Calu3 (cell line): ENCODE results near the gene ERGIC1. TPM values are rescaled to one million over a fixed set of nuclear protein-coding genes. Genes with fewer than 3 reads are reported as not detected.

Experiments
- BruUV-seq: library from RNA; stranded (reverse); fragments of 400-500 nt; replicated peaks from 2 replicates; lab custom pipeline; 2021; lab: Mats Ljungman, UMichigan
- CTCF ChIA-PET: fragments of 300-600 bp; sonication (Branson Sonifier 250); formaldehyde crosslinking; loops from one replicate; lab custom pipeline; 2022; ENCODE audit warnings: antibody characterized with exemption; lab: Charles Lee
- DNase-seq: peaks from one replicate; pipeline ENCODE4 v3.0.0; 2022
- H3K27ac Mint-ChIP-seq: one replicate; pipeline ENCODE4 v1.8.0; 2022; ENCODE audit warnings: mixed read lengths; ENCODE audit not compliant: unreplicated experiment
- H3K27me3 Mint-ChIP-seq: one replicate; pipeline ENCODE4 v1.8.0; 2022; ENCODE audit warnings: mixed read lengths; ENCODE audit not compliant: unreplicated experiment
- H3K36me3 Mint-ChIP-seq: one replicate; pipeline ENCODE4 v1.8.0; 2022; ENCODE audit warnings: mild to moderate bottlenecking, moderate library complexity, mixed read lengths; ENCODE audit not compliant: insufficient read depth, unreplicated experiment
- H3K4me1 Mint-ChIP-seq: one replicate; pipeline ENCODE4 v1.8.0; 2022; ENCODE audit warnings: mild to moderate bottlenecking, low read depth, mixed read lengths; ENCODE audit not compliant: unreplicated experiment
- H3K4me3 Mint-ChIP-seq: one replicate; pipeline ENCODE4 v1.8.0; 2022; ENCODE audit warnings: mild to moderate bottlenecking, low read depth, moderate library complexity, mixed read lengths; ENCODE audit not compliant: unreplicated experiment
- H3K9me3 Mint-ChIP-seq: one replicate; pipeline ENCODE4 v1.8.0; 2022; ENCODE audit warnings: low read depth, mixed read lengths; ENCODE audit not compliant: unreplicated experiment
- CTCF ChIP-seq: fragments of 200-600 bp; IDR thresholded peaks from one replicate; pipeline ENCODE4 v1.8.0; 2022; ENCODE audit warnings: antibody characterized with exemption; ENCODE audit not compliant: unreplicated experiment
- intact Hi-C: fragments of 100-400 bp; cut with micrococcal nuclease; formaldehyde crosslinking; loops from one replicate; pipeline ENCODE4 v1.10.0; 2022; ENCODE audit not compliant: unreplicated experiment
- total RNA-seq: library from RNA; stranded (reverse); gene quantifications from 2 replicates; pipeline ENCODE4 v1.2.3, GENCODE V29; 2022

Gene ERGIC1
- total RNA-seq, 1 experiment from 2014 or later: 235 TPM

GRCh38 chr5:172823840-172824362, 10.2 kb upstream of the ERGIC1 start:
- no peak for DNase-seq
- Mint-ChIP-seq H3K9me3 (peaks cover 7% of the 10 kb centered on the region), H3K27ac (no peak overlapping the region), H3K36me3 (no peaks in the 10 kb centered on the region), H3K4me3 (no peak overlapping the region), H3K27me3 (no peaks in the 10 kb centered on the region), H3K4me1 (peaks cover 17% of the 10 kb centered on the region)
- no peak for TF ChIP-seq CTCF
- intact Hi-C loops: no loop called here
- BruUV-seq: no TSS peak
- CTCF ChIA-PET: no interaction called here

- H3K27me3 Mint-ChIP-seq: no peaks in the 10 kb centered on the region
- H3K27ac Mint-ChIP-seq: no peak overlapping the region
- CTCF ChIA-PET: no interaction called here
- intact Hi-C loops: no loop called here
- H3K4me1 Mint-ChIP-seq: peaks cover 14% of the 10 kb centered on the region
- no peaks in the 10 kb centered on the region for H3K36me3 Mint-ChIP-seq
- TF ChIP-seq CTCF: no peak
- H3K4me3 Mint-ChIP-seq: no peak overlapping the region
- BruUV-seq: no TSS peak
- DNase-seq: no peak
- H3K9me3 Mint-ChIP-seq: peaks cover 7% of the 10 kb centered on the region
Measured at GRCh38 chr5:172825610-172826204, 8.3 kb upstream of the ERGIC1 start.

DNA sequence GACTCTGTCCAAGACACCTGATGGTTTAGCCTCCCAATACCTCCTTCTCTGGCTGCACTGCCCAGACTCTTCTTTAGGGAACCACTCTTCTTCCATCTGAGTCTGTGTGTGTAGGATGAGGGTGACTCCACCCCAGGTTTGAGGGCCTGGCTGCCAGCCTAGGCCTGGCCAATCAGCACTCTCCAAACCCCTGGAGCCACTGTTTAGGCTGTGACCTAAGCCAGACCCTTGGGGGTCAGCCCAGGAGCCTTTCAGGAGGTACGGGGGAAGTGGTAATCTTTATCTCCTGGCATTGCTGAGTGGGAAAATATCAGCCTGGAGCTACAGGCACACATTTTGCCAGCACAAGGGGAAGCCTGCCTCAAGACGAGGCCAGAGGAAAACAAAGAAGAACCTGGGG, 6.2 kb upstream of the ERGIC1 start:
- Mint-ChIP-seq H3K36me3 (no peaks in the 10 kb centered on the region), H3K9me3 (peaks cover 7% of the 10 kb centered on the region), H3K4me1 (peaks cover 14% of the 10 kb centered on the region), H3K27me3 (no peaks in the 10 kb centered on the region), H3K4me3 (no peak overlapping the region), H3K27ac (no peak overlapping the region)
- DNase-seq: no peak
- intact Hi-C loops: no loop called here
- no peak for TF ChIP-seq CTCF
- CTCF ChIA-PET: no interaction called here
- no TSS peak for BruUV-seq

- Mint-ChIP-seq H3K27ac (no peak overlapping the region), H3K4me1 (peaks cover 14% of the 10 kb centered on the region), H3K4me3 (no peak overlapping the region), H3K9me3 (peaks cover 7% of the 10 kb centered on the region), H3K27me3 (no peaks in the 10 kb centered on the region), H3K36me3 (peaks cover 7% of the 10 kb centered on the region)
- no peak for DNase-seq
- no peak for TF ChIP-seq CTCF
- no TSS peak for BruUV-seq
- intact Hi-C loops: no loop called here
- CTCF ChIA-PET: no interaction called here
Measured at GRCh38 chr5:172828911-172829431, 5.1 kb upstream of the ERGIC1 start.
